GM12873 (cell line): ENCODE data around the gene PARP1.

ENCODE experiments used
- TF ChIP-seq, protein P1 (sequence below): IDR thresholded peaks from 2 replicates; pipeline ENCODE4 v1.5.1; 2012; ENCODE audit warnings: low read depth, mild to moderate bottlenecking, moderate library complexity, low read length, control low read depth; ENCODE audit not compliant: insufficient read depth; ENCODE audit errors: missing control alignments

Gene PARP1

GRCh38 chr1:226410958-226411357 lies 3.1 kb upstream of the PARP1 start:
- TF ChIP-seq, protein P1, sequence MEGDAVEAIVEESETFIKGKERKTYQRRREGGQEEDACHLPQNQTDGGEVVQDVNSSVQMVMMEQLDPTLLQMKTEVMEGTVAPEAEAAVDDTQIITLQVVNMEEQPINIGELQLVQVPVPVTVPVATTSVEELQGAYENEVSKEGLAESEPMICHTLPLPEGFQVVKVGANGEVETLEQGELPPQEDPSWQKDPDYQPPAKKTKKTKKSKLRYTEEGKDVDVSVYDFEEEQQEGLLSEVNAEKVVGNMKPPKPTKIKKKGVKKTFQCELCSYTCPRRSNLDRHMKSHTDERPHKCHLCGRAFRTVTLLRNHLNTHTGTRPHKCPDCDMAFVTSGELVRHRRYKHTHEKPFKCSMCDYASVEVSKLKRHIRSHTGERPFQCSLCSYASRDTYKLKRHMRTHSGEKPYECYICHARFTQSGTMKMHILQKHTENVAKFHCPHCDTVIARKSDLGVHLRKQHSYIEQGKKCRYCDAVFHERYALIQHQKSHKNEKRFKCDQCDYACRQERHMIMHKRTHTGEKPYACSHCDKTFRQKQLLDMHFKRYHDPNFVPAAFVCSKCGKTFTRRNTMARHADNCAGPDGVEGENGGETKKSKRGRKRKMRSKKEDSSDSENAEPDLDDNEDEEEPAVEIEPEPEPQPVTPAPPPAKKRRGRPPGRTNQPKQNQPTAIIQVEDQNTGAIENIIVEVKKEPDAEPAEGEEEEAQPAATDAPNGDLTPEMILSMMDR = no peak

- TF ChIP-seq, protein P1 = no peak
Observed at GRCh38 chr1:226409392-226409791, 1.5 kb upstream of the PARP1 start.

GRCh38 chr1:226408285-226409184 lies 642 bp upstream of the PARP1 start:
- TF ChIP-seq, protein P1 = no peak

- TF ChIP-seq, protein P1 = no peak
Observed at GRCh38 chr1:226407199-226407496, 745 bp downstream of the PARP1 start.

DNA sequence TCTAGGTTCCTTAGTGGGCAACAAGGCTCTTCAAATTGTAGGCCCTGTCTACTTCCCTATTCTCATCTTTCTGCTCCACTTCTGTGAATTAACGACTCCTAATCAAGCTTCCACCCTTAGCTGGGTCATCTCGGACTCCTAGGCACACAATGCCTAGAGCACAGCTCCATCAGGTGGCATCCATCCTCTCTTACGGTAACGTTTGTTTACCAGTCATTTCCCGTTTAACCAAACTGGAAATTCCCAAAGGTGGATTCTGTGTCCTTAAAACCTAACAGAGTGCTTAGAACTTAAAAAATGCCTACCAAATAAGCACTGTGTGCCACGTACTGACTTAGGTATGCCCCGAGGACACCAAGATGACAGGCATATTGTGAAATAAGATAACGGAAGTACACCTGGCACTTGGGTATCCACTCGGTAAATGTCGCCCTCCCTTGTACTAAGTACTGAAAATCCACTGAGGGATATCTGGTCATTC lies 1.5 kb downstream of the PARP1 start:
- TF ChIP-seq, protein P1 = no peak

- TF ChIP-seq, protein P1 = no peak
Observed at GRCh38 chr1:226405411-226405988, 2.4 kb downstream of the PARP1 start.

GRCh38 chr1:226404904-226405222 lies 3.0 kb downstream of the PARP1 start:
- TF ChIP-seq, protein P1 = no peak
